Fibroblast of the aortic adventitia (primary cell): ENCODE measurements around the gene SNX2. TPM values are rescaled to one million over a fixed set of nuclear protein-coding genes. Genes with fewer than 3 reads are reported as not detected.

Experiments
- DNase-seq: peaks from one replicate; pipeline ENCODE4 v3.0.0-alpha.2; 2010; ENCODE audit warnings: low read depth
- H3K4me3 ChIP-seq: 2 replicates; pipeline ENCODE4 v1.5.1; 2011; ENCODE audit warnings: low read depth, mild to moderate bottlenecking, control low read depth, low read length, moderate library complexity
- CTCF ChIP-seq: IDR thresholded peaks from 2 replicates; pipeline ENCODE4 v1.5.1; 2011; ENCODE audit warnings: mild to moderate bottlenecking, low read length, control low read depth, inconsistent platforms; ENCODE audit not compliant: insufficient read depth
- total RNA-seq: library from RNA; depleted of rRNA; stranded (reverse); fragments of >200 nt; gene quantifications from 2 replicates; pipeline ENCODE4 v1.2.3, GENCODE V29; 2012; ENCODE audit warnings: low replicate concordance

SNX2 gene
- total RNA-seq, 1 donor: 89.4 TPM

DNA sequence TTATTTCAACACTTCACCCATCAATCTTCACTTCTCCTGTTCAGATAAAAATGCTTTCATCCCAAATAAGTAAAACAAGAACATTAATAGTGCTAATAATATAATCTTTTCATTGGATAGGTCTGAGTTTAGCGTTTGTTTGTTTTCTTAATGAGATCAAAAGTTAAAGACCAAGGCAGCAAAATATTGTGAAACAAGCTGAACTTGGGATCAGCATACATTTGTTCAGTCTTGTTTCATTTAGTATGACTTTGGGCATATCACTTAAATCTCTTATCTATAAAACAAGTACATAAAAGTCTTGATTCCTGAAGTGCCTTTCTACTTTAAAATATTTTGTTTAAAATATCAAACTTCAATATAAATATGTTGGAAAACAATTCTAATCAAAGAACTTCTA lies 57.1 kb downstream of the SNX2 start:
- H3K4me3 ChIP-seq: no peak overlapping the region
- no peak for DNase-seq
- TF ChIP-seq CTCF: no peak

DNA sequence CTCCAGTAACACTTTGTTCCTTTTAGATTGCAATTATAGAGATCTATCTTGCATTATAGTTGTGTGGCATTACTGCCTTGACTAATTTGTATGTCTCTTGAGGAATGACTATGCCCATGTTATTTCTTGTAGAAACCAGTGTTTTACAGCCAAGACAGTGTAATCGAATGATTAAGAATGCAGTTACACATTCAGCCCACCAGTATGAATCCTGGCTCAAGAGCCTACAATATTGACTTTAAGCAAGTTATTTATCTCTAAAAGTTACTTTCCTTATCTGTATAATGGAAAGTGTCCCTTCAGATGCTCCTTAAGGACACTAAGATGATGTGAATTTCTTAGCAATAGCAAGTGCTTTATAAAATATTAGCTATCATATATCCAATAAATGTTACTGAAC lies 60.8 kb downstream of the SNX2 start:
- no peak for TF ChIP-seq CTCF
- DNase-seq: peak; percentile 5
- H3K4me3 ChIP-seq: no peak overlapping the region

GRCh38 chr5:122836947-122837346 lies 62.1 kb downstream of the SNX2 start:
- no peak overlapping the region for H3K4me3 ChIP-seq
- no peak for TF ChIP-seq CTCF
- no peak for DNase-seq

DNA sequence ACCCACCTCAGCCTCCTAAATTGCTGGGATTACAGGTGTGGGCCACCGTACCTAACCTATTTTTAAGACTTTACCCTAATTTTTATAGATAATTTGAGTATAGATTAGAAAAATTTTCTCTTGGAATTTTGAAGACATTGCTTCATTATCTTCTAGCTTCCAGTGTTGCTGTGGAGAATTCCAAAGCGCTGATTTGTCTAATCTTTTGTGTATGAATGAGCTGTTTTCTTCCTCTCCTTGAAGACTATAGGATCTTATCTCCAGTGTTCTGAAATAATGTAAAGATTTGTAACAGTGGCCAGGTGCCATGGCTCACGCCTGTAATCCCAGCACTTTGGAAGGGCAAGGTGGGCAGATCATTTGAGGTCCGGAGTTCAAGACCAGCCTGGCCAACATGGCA lies 64.9 kb downstream of the SNX2 start:
- H3K4me3 ChIP-seq: no peak overlapping the region
- DNase-seq: no peak
- no peak for TF ChIP-seq CTCF

DNA sequence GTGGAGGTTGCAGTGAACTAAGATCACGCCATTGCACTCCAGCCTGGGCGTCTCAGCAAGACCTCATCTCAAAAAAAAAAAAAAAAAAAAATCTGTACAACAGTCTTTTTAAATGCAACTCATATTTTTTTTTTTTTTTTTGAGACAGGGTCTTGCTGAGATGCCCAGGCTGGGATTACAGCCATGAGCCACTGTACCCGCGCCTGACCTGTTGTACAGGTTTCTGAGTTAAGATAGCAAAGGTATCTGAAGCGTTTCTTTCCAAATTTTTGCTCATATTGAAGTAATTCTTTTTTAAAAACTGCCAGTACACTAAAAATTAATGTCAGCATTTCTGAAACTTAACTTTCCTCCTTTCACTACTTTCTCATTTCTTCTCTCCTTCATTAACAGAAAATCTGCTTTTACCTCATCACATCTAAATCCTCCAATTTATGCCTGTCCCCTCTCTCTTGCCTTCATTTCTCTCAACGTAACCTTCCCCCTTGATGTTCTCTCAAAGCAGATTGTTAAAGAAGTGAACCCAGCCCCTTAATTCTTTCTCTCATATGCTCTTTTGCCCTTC lies 67.2 kb downstream of the SNX2 start:
- H3K4me3 ChIP-seq: no peak overlapping the region
- no peak for DNase-seq
- no peak for TF ChIP-seq CTCF

DNA sequence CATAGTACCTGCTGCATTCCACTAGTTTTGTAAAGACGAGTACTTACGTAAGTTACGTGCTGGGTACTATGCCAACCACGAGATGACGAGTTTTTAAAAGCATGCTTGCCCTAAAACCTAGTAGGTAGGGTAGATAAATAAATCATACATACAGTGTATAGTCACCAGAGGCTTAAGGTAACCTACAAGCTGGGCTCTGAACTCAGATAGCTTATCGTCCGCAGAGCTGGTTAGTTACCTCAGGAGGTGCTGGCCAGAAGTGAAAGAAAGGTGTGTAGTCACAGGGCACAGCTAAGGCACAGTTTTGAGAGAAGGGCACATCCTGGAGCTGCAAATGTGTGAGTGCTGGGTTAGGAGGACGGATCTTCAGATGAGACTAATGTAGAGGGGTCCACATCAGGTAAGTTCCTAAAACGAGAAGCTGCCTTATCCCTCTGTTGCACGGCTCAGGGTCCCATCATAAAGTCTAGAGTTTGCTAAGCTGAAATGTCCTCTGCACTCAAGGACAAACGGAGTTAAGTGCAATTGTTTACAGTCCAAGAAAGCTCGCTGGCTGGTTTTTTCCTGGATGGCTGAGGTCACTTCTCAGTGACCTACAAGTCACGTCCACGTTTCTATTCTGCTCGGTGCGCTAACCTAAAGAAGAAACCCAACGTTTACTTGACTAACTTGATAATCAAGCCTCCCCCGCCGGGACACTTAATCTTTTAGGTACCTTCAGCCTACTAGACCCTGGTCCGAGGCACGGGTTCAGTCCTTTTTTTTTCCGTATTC lies 69.4 kb downstream of the SNX2 start:
- DNase-seq: peak; percentile 11
- H3K4me3 ChIP-seq: peak overlapping the region; percentile 83
- no peak for TF ChIP-seq CTCF

DNA sequence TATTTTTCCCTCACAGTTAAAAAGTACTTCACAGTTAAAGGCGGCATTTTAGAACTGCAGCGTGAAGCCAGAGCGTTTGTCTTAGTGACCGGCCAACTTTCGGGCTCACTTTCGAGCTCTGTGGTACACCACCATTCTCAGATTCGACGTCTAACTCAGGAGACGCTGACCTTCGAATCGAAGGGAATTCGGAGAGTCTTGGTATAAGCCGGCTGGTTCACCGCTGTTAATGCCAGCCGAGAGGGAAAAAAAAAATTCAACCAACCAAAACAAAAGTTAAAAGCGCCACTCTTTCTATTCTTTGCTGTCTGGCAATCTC lies 70.0 kb downstream of the SNX2 start:
- no peak for DNase-seq
- H3K4me3 ChIP-seq: peak overlapping the region; percentile 83
- no peak for TF ChIP-seq CTCF
